ENCODE data around the gene ZFX. TPM values are rescaled to one million over a fixed set of nuclear protein-coding genes. Genes with fewer than 3 reads are reported as not detected.

Gene ZFX
- total and polyA plus RNA-seq, 2 of the 8 experiments (the other 6 are each of a cell fraction or from before 2014, with no cell fraction given), result 2.8 to 22.0 TPM

DNA sequence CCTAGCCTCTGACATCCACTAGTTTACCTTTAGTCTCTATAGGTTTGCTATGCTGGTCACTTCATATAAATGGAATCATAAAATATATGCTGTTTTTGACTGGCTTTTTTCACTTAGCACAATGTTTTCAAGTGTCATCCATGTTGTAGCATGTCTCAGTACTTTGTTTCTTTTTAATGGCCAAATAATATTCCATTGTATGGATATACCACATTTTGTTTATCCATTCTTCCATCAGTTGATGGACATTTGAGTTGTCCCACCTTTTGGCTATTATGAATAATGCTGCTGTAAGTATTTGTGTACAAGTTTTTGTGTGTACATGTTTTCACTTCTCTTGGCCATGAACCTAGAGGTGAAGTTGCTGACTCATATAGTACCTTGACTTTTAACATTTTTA lies 75.7 kb downstream of the ZFX start (continued):
- TF ChIP-seq SIX5 (IDR thresholded peaks at IDR 0.05; ENCODE audit: low read depth, low read length), result no peak
- TF ChIP-seq SUZ12 (IDR thresholded peaks at IDR 0.05; ENCODE audit: low read length), result no peak
- TF ChIP-seq RNF2 (IDR thresholded peaks at IDR 0.05; ENCODE audit: borderline replicate concordance, low read depth, low read length, missing control alignments, poor library complexity, severe bottlenecking), result no peak

Measured in H1 (cell line).